Activated CD8-positive, alpha-beta memory T cell treated with anti-CD3 and anti-CD28 coated beads, Interleukin-2, amount 50 U/mL, for 4 hours (primary cell): ENCODE measurements around the gene OR12D2.
"Not testable (repeated sequence)": the region's sequence is repeated elsewhere in the genome, so short reads cannot be mapped to it uniquely, and the experiment has no call there.

Experiments
- DNase-seq: peaks from one replicate; pipeline ENCODE4 v3.0.0-alpha.2; 2020

OR12D2 gene, protein sequence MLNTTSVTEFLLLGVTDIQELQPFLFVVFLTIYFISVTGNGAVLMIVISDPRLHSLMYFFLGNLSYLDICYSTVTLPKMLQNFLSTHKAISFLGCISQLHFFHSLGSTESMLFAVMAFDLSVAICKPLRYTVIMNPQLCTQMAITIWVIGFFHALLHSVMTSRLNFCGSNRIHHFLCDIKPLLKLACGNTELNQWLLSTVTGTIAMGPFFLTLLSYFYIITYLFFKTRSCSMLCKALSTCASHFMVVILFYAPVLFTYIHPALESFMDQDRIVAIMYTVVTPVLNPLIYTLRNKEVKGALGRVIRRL

DNA sequence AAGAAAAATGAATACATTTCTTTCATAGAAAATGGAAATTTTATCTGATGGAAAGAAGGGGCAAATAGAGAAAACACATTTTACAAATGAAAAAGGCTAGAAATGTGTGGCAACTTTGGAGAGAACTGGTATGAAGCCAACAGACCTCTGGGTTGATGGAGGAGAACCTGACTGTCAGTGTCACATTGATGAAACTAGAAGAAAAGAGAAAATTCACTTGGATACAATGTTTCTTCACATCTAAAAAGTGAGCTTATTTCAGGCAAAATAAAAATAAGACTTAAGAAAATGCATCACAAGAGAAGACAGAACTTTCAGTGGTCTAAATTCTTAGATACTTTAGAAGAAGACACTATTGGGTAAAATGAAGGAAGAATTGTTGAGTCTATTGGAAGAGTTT, at the start of gene OR12D2:
Gene OR12D2, plus strand, starts transcription at position 301 of the 400 bp plus-strand sequence. CDS start 1,069 bp downstream, outside the sequence.
- no peak for DNase-seq

DNA sequence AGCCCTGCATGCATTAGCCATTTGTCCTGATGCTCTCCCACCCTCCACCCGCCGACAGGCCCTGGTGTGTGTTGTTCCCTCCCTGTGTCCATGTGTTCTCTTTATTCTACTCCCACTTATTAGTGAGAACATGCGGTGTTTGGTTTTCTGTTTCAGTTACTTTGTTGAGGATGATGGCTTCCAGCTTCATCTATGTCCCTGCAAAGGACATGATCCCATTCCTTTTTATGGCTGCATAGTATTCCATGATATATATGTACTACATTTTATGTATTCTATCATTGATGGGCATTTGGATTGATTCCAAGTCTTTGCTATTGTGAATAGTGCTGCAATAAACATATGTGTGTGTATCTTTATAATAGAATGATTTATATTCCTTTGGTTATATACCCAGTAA, 46.1 kb upstream of the OR12D2 start:
- DNase-seq = not testable (repeated sequence)

- DNase-seq = no peak
Observed at GRCh38 chr6:29354980-29355379, 40.5 kb upstream of the OR12D2 start.

DNA sequence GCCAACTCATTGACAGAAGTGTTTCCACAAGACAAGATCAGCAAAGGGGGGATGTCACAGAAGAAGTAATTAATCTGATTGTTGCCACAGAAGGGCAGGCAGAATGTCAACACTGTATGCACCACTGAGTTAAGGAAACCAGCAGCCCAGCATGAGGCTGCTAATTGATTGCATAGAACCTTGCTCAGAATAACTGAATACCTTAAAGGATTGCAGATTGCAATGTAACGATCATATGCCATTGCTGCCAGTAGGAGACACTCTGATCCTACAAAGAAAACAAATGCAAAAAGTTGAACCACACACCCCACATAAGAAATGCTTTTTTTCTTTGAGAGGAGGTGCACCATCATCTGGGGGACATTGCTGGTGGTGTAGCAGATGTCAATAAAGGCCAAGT, 39.8 kb upstream of the OR12D2 start:
- DNase-seq = no peak

DNA sequence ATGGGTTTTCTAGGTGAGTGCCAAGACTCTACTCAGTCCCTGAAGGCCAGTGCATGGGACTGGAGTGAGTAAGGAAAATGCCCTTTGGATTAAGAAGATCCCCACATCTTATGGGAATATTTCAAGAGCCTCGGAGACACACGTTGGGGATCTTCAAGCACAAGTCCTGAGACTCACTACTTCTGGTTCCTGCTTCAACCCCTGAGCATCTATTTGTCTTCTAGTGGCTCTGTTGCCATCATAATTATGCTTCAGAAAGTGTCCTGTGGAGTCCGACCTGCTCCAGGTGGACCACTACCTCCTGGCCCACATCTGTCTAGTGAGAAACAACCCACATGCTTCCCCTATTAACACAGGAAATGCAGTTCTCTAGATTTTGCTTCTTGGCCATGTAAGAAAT, 26.7 kb upstream of the OR12D2 start, which contains the start of gene OR5V1:
Gene OR5V1, minus strand, starts transcription at position 101 of the 400 bp plus-strand sequence. CDS start 12,670 bp downstream, outside the sequence.
- DNase-seq = no peak

- DNase-seq = no peak
Observed at GRCh38 chr6:29375191-29375590, 20.2 kb upstream of the OR12D2 start, which contains the start of gene OR12D3. Gene OR12D3 (minus strand): TSS chr6:29375291. CDS start chr6:29375287, 4 bp downstream.

DNA sequence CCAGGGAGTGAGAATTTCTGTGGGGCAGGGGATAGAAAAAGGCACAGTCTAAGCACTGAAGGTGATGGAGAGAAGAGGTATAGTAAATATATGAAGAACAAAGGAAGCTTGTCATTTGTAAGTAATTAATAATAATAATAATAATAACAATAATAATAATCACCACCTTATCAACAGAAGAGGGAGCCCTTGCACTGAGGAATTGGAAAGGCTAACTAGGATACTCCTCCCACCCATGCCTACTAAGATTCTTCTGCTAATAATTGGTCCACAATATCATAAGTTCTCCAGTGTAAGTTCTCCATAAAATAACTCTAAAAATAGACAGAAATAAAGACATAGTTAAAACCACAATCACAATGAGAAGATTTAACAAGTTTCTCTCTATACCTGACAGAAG, 19.4 kb upstream of the OR12D2 start:
- no peak for DNase-seq

DNA sequence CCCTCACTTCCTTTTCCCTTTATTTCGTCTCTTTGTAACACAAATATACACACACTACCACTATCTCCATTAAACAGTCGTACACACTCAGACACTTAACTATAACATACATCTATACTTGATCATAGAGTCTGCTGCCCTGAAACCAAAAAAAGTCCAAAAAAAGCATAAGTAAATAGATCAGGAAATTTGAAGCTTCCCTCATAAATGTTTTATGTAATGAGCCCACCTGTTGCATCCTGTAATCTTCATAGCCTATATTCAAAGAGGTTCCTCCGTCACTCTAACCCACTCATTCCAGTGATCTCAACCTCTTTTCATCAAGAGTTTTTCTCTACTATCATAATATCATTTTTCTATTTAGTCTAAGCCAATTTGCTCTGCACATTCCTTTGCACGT, 6.9 kb upstream of the OR12D2 start:
- no peak for DNase-seq

GRCh38 chr6:29399525-29399924, 4.1 kb downstream of the OR12D2 start:
- DNase-seq = no peak

DNA sequence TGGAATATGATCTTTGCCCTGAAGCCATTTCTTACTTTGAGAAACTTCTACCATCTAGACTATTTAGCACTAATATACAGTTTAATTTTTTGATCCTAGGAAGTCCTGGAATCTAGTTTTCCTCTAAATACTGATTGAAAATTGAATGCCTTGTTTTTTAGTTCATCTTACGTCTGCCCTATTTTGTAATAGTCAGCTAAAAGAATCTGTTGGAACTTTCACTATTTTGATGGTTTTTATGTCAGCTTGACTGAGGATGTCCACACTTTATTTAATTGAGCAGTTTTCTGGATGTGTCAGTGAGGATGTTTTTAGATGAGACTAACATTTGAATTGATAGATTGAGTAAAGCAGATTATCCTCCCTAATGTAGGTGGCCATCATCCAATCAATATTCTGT, 8.4 kb downstream of the OR12D2 start:
- DNase-seq = no peak

DNA sequence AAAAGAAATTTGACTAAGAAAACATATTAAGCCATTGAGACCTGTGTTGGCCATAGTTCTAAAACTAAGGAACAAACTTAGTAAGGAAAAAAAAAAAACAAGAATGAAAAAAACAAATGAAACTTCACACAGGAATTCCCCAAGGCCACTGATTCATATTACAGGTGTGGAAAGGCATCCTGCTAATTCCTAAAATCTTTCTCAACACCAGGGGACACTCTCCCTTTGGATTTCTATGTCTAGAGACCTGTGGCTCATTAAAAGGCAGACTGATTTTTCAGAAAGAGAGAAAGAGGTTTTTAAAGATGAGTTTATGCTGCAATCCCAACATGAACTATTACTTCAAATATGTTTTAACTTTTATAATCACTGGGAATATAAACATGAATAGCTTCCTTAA, 19.2 kb downstream of the OR12D2 start, which contains the start of gene OR12D1:
Gene OR12D1, plus strand, starts transcription at position 341 of the 400 bp plus-strand sequence.
- DNase-seq = no peak

DNA sequence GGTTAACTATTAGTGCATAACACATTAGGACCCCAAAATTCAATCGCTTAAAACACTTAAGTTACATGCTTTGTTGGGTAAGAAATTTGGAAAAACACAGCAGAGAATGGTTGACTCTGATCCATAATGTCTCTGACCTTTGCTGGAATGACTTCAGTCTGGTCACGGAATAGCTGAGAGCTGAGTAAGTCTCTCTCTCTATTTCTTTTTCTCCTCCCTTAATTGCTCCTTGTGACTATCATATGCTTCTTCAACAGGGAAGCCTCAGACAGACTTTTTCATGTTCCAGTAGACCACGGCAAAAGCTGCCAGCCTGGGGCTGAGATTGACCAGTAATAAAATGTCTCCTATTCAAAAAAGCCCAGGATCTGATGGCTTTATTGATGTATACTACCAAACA, 24.1 kb downstream of the OR12D2 start:
- no peak for DNase-seq

DNA sequence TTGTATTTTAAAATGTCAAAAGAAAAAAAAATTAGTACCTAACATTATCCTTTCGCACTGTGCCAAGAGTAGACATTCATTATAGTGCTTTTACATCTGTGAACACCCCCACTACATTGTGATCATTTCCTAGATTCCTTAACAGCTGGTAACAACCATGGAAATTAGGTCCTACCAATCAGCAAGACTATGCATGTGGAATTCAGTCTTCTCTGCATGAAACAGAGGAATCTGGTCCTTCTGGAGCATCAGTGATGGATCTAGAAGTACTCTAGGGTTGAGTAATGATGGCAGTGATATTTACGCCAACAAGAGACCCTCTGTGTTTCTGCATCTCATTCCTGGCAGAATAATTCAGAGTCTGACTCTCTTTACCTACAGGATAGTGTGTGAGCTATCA, 28.7 kb downstream of the OR12D2 start:
- DNase-seq = no peak

- DNase-seq = no peak
Observed at GRCh38 chr6:29424575-29424974, 29.1 kb downstream of the OR12D2 start.

DNA sequence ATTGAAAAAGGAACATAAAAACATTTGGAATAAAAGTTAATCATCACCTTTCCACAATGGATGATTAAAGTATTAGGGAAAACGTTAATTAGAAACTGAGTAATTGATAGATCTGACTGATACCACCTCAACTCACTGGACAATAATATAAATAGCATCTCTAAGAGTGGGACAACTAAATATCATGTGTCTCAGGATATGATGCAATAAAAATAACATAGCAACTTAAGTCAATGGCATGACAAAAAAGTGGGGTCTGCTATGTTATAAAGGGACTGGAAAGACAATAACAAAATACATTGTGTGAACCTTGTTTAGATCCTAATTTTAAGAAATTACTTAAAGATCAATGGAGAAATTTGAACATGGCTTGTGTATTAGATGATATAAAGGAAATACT, 29.6 kb downstream of the OR12D2 start:
- DNase-seq = no peak

DNA sequence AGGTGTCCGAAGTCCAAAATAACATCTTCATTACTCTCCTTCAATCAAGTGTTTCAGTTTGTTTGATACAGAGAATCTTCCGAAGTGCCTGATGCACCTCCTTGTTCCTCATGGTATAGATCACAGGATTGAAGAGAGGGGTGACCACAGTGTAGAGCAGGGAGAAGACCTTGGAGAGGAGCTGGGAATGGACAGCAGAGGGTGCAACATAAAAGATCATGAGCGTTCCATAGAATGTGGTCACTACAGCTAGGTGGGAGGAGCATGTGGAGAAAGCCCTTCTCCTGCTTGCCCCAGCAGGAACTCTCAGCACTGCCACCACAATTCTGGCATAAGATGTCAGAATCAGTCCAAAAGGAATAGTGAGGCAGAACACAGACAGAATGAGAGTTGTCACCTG, 31.2 kb downstream of the OR12D2 start:
- no peak for DNase-seq

DNA sequence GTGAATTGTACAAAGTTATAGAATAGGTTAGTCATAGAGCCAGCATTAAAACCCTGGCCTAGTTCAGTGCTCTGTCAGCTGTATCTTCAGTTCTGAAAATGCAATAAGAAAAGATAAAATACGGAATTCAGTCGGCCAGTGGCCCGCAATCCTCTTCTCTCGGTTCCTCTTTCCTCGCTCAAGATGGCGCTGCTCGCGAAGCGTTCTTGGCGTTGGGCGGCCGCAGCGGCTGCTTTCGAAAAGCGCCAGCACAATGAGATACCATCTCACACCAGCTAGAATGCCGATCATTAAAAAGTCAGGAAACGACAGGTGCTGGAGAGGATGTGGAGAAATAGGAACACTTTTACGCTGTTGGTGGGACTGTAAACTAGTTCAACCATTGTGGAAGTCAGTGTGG, 41.3 kb downstream of the OR12D2 start:
- not testable (repeated sequence) for DNase-seq

- no peak for DNase-seq
Observed at GRCh38 chr6:29439006-29439405, 43.6 kb downstream of the OR12D2 start, which contains the start of gene OR10C1. Gene OR10C1 (plus strand): TSS chr6:29439306. CDS start chr6:29440016, 710 bp downstream.

DNA sequence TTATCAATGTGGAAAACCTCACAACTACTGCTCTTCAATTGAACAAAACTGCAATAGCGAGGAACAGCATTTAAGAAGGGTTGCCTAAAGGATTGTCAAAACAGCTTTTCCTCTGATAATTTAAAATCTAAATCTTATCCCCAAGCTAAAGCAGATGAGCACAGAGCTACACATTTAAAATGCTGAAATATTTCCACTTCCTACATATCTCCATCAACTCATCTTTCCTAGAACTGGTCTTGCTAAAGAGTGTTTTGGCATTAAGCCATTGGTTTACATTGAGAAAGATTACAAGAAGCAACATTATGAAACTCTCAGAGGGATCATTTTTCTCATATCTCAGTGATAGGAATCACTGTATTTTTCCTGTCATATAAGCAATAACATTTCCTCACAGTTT, 47.3 kb downstream of the OR12D2 start:
- DNase-seq = no peak

- not testable (repeated sequence) for DNase-seq
Observed at GRCh38 chr6:29444031-29444430, 48.6 kb downstream of the OR12D2 start.
